ENCODE measurements around the gene PDIA2. TPM values are rescaled to one million over a fixed set of nuclear protein-coding genes. Genes with fewer than 3 reads are reported as not detected.

Gene PDIA2
- total RNA-seq, 6 experiments from 2014 or later = not detected

DNA sequence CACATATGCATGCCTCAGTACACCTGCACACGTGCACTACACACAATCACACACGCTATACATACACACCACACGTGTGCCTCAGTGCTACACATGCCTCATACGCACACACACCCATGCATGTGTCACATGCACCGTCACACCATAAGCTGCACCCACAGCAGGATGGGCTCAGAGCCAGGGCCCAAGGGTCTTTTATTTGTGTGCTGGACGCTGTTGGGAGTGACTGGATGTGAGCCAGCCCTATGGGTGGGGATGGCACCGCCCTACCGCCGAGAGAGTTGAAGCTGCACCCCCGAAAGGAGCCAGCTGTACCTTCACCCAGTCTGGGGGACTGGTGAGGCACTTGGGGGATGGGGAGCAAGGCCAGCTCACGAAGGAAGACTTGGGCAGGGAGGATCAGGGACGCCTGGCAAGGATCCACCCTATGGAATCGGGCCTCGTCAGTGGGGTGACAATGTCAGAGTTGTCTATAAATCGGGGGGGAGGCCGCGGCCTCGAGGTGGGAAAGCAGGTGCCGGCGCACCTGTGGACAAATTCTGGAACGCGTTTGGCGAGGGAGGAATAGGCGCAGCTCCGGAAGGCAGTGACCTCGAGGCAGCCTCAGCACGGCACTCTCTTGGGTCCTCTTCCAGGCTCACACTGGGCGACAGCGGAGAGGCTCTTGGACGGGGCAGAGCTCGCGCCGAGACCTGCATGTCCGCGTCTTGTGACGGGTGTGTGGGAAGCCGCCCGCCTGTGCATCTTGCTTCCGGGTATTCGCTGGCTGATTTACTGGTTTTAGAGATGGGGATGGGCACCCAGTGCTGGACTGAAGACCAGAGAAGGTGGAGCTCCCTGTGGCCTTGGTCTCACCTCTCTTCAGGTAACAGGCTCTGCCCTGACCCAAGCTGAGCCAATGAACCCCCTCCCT, 14.6 kb upstream of the PDIA2 start:
- Mint-ChIP-seq H3K27me3 (ENCODE audit: insufficient read depth) (peaks cover 6% of the 10 kb centered on the region), H3K4me3 (no peak overlapping the region)

DNA sequence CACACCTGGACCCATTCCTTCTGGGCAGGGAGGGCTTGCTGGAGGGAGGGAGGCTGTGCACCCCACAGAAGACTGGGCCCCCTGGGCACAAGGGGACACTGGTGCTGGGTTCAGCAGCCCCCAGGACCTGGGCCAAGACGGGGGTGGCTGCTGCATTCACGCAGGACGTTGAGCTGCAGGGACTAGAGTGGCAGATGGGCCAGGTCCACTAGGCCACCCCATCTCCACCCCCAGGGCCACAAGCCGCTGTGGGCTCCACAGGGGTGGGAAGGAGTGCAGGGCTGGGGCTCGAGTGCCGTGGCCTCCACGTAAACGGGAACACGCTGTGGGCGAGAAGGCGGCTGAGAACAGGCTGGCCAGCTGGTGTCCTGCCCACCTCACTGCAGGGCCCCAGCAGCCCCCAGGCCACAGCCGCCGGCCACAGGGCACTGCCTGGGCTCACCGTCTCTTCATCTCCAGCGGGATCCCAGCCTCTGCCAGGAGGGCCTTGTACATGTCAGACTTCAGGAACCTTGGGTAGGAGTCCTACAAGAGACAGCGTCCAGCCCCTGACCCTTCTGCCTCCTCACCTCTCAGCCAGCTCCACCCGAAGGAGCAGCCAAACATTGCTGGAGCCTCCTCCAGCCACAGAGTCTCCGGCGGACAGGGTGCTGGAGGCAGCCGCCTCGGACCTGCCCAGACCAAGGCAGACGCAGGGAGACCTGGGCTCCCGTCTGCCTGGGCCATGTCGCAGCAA, 13.7 kb upstream of the PDIA2 start:
- H3K36me3 Mint-ChIP-seq (ENCODE audit: low read depth) = no peaks in the 10 kb centered on the region

More for the DNA sequence above, 14.6 kb upstream of the PDIA2 start:
- H3K27ac Mint-ChIP-seq = no peak overlapping the region
- TF ChIP-seq, protein P1, sequence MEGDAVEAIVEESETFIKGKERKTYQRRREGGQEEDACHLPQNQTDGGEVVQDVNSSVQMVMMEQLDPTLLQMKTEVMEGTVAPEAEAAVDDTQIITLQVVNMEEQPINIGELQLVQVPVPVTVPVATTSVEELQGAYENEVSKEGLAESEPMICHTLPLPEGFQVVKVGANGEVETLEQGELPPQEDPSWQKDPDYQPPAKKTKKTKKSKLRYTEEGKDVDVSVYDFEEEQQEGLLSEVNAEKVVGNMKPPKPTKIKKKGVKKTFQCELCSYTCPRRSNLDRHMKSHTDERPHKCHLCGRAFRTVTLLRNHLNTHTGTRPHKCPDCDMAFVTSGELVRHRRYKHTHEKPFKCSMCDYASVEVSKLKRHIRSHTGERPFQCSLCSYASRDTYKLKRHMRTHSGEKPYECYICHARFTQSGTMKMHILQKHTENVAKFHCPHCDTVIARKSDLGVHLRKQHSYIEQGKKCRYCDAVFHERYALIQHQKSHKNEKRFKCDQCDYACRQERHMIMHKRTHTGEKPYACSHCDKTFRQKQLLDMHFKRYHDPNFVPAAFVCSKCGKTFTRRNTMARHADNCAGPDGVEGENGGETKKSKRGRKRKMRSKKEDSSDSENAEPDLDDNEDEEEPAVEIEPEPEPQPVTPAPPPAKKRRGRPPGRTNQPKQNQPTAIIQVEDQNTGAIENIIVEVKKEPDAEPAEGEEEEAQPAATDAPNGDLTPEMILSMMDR (IDR thresholded peaks at IDR 0.05) = no peak
- peaks cover 5% of the 10 kb centered on the region; the same call in 1 of the 2 replicates for H3K4me1 Mint-ChIP-seq (ENCODE audit: low read depth)
- no peaks in the 10 kb centered on the region for H3K36me3 Mint-ChIP-seq (ENCODE audit: low read depth)
- no peaks in the 10 kb centered on the region for H3K9me3 Mint-ChIP-seq
- DNase-seq = no peak

DNA sequence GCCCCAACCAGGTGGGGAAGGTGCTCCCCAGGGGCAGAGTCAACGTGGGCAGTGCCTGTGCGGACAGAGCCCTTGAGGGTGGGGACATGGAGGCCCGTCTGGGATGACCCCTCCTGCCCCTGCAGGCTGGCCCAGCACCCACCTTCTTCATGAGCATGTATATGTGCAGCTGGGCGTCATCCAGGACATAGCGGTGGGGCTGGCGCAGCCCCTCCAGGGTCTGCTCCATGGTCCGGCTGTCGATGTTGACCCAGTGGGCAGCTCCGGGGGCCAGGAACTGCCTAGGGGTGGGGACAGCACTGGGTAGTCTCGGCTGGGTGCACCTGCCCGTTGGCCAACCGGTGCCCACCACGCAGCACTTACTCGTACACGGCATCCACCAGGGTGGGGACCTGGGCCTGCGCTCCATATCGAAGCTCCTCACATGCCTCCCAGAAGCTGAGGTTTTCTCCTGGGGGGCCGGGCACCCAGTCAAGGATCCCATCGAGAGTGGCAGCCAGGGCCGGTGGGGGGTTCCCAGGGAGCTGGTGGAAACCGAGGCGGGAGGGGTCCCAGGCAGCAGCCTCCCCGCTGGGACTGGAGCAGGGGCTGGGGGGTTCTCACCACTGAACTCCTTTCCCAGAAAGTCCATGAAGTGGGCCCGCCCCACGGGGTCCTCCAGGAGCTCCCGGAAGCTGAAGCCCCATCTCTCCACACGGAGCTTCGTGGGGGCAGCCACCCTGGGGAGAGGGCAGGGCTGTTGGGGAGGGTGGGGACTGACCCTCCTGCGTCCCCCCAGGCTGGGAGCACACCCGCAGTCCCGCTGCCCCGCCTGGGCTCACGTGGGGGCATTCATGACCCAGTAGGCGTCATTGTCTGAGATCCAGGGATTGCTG, 12.3 kb upstream of the PDIA2 start:
- H3K27ac Mint-ChIP-seq = no peak overlapping the region
- peaks cover 4% of the 10 kb centered on the region; the same call in 1 of the 2 replicates for H3K4me1 Mint-ChIP-seq (ENCODE audit: low read depth)
- DNase-seq = no peak
- TF ChIP-seq, protein P1 (IDR thresholded peaks at IDR 0.05) = no peak
- H3K36me3 Mint-ChIP-seq (ENCODE audit: low read depth) = no peaks in the 10 kb centered on the region
- peaks cover 4% of the 10 kb centered on the region for H3K27me3 Mint-ChIP-seq (ENCODE audit: insufficient read depth)
- no peak overlapping the region for H3K4me3 Mint-ChIP-seq
- H3K9me3 Mint-ChIP-seq = no peaks in the 10 kb centered on the region

More for the DNA sequence above, 13.7 kb upstream of the PDIA2 start:
- peaks cover 6% of the 10 kb centered on the region for H3K27me3 Mint-ChIP-seq (ENCODE audit: insufficient read depth)
- peaks cover 5% of the 10 kb centered on the region; the same call in 1 of the 2 replicates for H3K4me1 Mint-ChIP-seq (ENCODE audit: low read depth)
- DNase-seq = no peak
- no peak overlapping the region for H3K4me3 Mint-ChIP-seq
- no peaks in the 10 kb centered on the region for H3K9me3 Mint-ChIP-seq
- H3K27ac Mint-ChIP-seq = no peak overlapping the region
- TF ChIP-seq, protein P1 (IDR thresholded peaks at IDR 0.05) = no peak

DNA sequence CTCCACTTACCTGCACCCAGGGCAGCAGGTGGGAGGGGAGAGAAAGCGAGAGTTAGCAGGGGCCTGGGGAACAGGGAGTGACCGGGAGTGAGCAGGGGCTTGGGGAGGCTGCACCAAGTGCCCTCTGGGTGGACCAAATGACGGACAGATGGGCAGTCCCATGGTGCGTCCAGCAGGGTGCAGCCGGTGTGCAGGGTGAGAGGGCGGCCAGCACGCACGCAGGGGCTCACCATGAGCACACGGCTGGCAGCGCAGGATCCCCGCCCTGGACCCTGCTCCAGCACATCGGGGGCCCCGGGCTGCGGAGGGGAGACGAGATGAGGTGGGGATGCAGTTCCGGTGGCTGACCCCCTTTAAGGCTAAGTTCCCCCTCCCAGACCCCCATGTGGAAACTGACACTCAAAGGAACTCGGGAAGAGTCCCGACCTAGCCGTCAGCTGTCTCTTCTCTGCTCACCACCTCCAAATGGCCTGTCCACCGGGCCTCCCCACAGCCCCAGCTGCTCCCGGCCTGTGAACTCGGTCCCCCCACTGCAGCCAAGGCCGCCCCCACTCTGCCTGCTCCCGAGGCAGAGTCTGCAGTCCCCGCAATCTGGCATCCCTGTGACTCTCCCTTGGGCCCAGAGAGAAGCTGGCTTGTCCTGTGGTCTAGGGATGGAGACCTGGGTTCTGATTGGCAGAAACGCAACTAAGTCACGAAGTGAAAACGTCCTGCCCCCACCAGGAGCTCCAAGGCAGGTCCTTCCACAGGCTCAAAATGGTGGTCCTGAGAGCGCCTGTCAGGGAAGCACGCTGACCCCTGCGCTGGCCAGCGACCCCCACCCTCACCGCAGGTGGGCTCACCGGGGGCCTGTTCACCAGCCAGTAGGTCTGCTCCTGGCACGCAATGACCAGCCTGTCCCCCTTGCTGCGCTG, 10.1 kb upstream of the PDIA2 start:
- Mint-ChIP-seq H3K4me1 (ENCODE audit: low read depth) (no peaks in the 10 kb centered on the region), H3K9me3 (no peaks in the 10 kb centered on the region), H3K4me3 (no peak overlapping the region), H3K27me3 (ENCODE audit: insufficient read depth) (peaks cover 5% of the 10 kb centered on the region), H3K36me3 (ENCODE audit: low read depth) (no peaks in the 10 kb centered on the region), H3K27ac (no peak overlapping the region)
- no peak for DNase-seq
- TF ChIP-seq, protein P1 (IDR thresholded peaks at IDR 0.05) = no peak

Data from HFFc6 (cell line).